HepG2 (cell line): ENCODE results near the gene TMEM185B. TPM values are rescaled to one million over a fixed set of nuclear protein-coding genes. Genes with fewer than 3 reads are reported as not detected.

Source experiments
- BCL3 ChIP-seq: sonication (generic); formaldehyde crosslinking; IDR thresholded peaks from 2 replicates; pipeline ENCODE4 v1.5.1; 2020; ENCODE audit warnings: mild to moderate bottlenecking, missing genetic modification reagents, moderate library complexity
- CEBPB ChIP-seq: IDR thresholded peaks from 2 replicates; pipeline ENCODE4 v1.6.1; 2011; ENCODE audit warnings: low read depth, low read length, improper control_type of control experiment, borderline replicate concordance
- KLF9 ChIP-seq: IDR thresholded peaks from 2 replicates; pipeline ENCODE4 v1.6.1; 2016; ENCODE audit warnings: low read depth
- MLLT10 ChIP-seq: sonication (generic); formaldehyde crosslinking; IDR thresholded peaks from 2 replicates; pipeline ENCODE4 v1.4.0; 2020; ENCODE audit warnings: missing genetic modification reagents
- NFE2L2 ChIP-seq: fragments of 150-350 bp; IDR thresholded peaks from 2 replicates; pipeline ENCODE4 v1.6.1; 2014; ENCODE audit warnings: low read length
- RBM22 ChIP-seq: fragments of 200-400 bp; formaldehyde crosslinking; optimal IDR thresholded peaks from 2 replicates; pipeline ENCODE3; 2017; ENCODE audit warnings: mild to moderate bottlenecking, low read length, moderate library complexity
- SKIL ChIP-seq: sonication (generic); formaldehyde crosslinking; IDR thresholded peaks from 2 replicates; pipeline ENCODE4 v1.8.0; 2022; ENCODE audit warnings: missing genetic modification reagents, mild to moderate bottlenecking, moderate library complexity, borderline replicate concordance
- TGIF2 ChIP-seq: IDR thresholded peaks from 2 replicates; pipeline ENCODE4 v1.6.1; 2016; ENCODE audit warnings: control low read depth, missing compliant biosample characterization
- THYN1 ChIP-seq: sonication (generic); formaldehyde crosslinking; IDR thresholded peaks from 2 replicates; pipeline ENCODE4 v1.8.1; 2023; ENCODE audit warnings: low read depth, mild to moderate bottlenecking, moderate library complexity, missing genetic modification reagents, borderline replicate concordance
- ZBTB40 ChIP-seq, 2 experiments: fragments of 450-650 bp in 1 of 2; sonication (generic) in 1 of 2; formaldehyde crosslinking in 1 of 2; IDR thresholded peaks; 2 replicates each; pipeline versions ENCODE4 v1.6.1 to v1.8.0; 2016 to 2022; ENCODE audit warnings: antibody characterized with exemption in 1 of 2, mild to moderate bottlenecking in 1 of 2, missing genetic modification reagents in 1 of 2
- ZKSCAN5 ChIP-seq: sonication (generic); formaldehyde crosslinking; IDR thresholded peaks from 2 replicates; pipeline ENCODE4 v1.5.1; 2020; ENCODE audit warnings: mild to moderate bottlenecking, missing genetic modification reagents
- ZNF101 ChIP-seq: sonication (generic); formaldehyde crosslinking; IDR thresholded peaks from 2 replicates; pipeline ENCODE4 v1.4.0; 2020; ENCODE audit warnings: mild to moderate bottlenecking, low read depth, missing genetic modification reagents, borderline replicate concordance
- ZNF33A ChIP-seq: sonication (generic); formaldehyde crosslinking; IDR thresholded peaks from 2 replicates; pipeline ENCODE4 v1.5.1; 2020; ENCODE audit warnings: missing genetic modification reagents, mild to moderate bottlenecking, moderate library complexity, borderline replicate concordance
- ZNF567 ChIP-seq: sonication (generic); formaldehyde crosslinking; IDR thresholded peaks from 2 replicates; pipeline ENCODE4 v1.8.1; 2023; ENCODE audit warnings: mild to moderate bottlenecking, missing genetic modification reagents, borderline replicate concordance
- ZNF761 ChIP-seq: sonication (generic); formaldehyde crosslinking; conservative IDR thresholded peaks from 2 replicates; pipeline ENCODE4 v1.4.0; 2020; ENCODE audit warnings: mild to moderate bottlenecking, missing genetic modification reagents
- ZNF839 ChIP-seq: sonication (generic); formaldehyde crosslinking; IDR thresholded peaks from 2 replicates; pipeline ENCODE4 v1.4.0; 2020; ENCODE audit warnings: missing genetic modification reagents, mild to moderate bottlenecking, borderline replicate concordance
- polyA plus RNA-seq, 8 experiments: library from polyadenylated mRNA; depleted of rRNA in 3 of 8; stranded (reverse) in 7 of 8; unstranded in 1 of 8; fragments of >200 nt; fragmentation: Illumina TruSeq in 4 of 8; extraction: Trizol in 4 of 8; gene quantifications; 2 replicates each; pipeline versions ENCODE4 v1.2.1 to v1.2.3, GENCODE V29; 2011 to 2016; ENCODE audit warnings: low read depth in 4 of 8, missing spikeins in 1 of 8, mixed read lengths in 1 of 8; ENCODE audit not compliant: insufficient read depth in 1 of 8
- total RNA-seq, 5 experiments: library from RNA; depleted of rRNA; stranded (reverse); fragments of >200 nt; fragmentation: Illumina TruSeq; extraction: Trizol; gene quantifications; 2 replicates each; pipeline ENCODE4 v1.2.3, GENCODE V29; 2016; ENCODE audit warnings: low read depth in 1 of 5

Gene TMEM185B
- total and polyA plus RNA-seq, 2 of the 13 experiments (the other 11 are each of a cell fraction or from before 2014, with no cell fraction given), result 5.6 to 7.0 TPM

GRCh38 chr2:120253021-120253882 is 30.1 kb upstream of the TMEM185B start (continued):
- TF ChIP-seq ZBTB40 (IDR thresholded peaks at IDR 0.05), result no peak
- TF ChIP-seq ZBTB40 (CRISPR knock-in tag; IDR thresholded peaks at IDR 0.05), result no peak; the same call in 1 of the 2 replicates
- TF ChIP-seq TGIF2 (CRISPR knock-in tag), result no peak
- no peak for TF ChIP-seq ZNF567 (CRISPR knock-in tag)
- TF ChIP-seq ZNF839 (CRISPR knock-in tag), result 0 out of 2 replicates have a peak, but pooled peaks have one; percentile 73
- no peak for TF ChIP-seq ZKSCAN5 (CRISPR knock-in tag)
- TF ChIP-seq SKIL, result no peak
- TF ChIP-seq RBM22, result no peak
- TF ChIP-seq MLLT10 (CRISPR knock-in tag), result no peak
- no peak for TF ChIP-seq ZNF101 (CRISPR knock-in tag)
- TF ChIP-seq ZNF33A, result no peak
- TF ChIP-seq CEBPB, result peak; percentile 37; the same call in 1 of the 2 replicates
- TF ChIP-seq KLF9 (CRISPR knock-in tag), result peak; percentile 47; the same call in 1 of the 2 replicates
- no peak for TF ChIP-seq NFE2L2
- 0 out of 2 replicates have a peak, but pooled peaks have one; percentile 38 for TF ChIP-seq ZNF761 (CRISPR knock-in tag)
- no peak for TF ChIP-seq THYN1 (CRISPR knock-in tag)
- no peak for TF ChIP-seq BCL3
